IPS-NIHi7 (cell line): ENCODE data around the gene TMEM196.

Experiments used
- DNase-seq: peaks from one replicate; pipeline ENCODE4 v3.0.0; 2012; ENCODE audit warnings: mixed read lengths; ENCODE audit errors: extremely low spot score

Gene TMEM196

GRCh38 chr7:19772841-19773760, at the start of gene TMEM196:
TMEM196 (minus strand) TSS chr7:19773617; CDS start chr7:19772696, 921 bp downstream.
- DNase-seq = peak; percentile 77

DNA sequence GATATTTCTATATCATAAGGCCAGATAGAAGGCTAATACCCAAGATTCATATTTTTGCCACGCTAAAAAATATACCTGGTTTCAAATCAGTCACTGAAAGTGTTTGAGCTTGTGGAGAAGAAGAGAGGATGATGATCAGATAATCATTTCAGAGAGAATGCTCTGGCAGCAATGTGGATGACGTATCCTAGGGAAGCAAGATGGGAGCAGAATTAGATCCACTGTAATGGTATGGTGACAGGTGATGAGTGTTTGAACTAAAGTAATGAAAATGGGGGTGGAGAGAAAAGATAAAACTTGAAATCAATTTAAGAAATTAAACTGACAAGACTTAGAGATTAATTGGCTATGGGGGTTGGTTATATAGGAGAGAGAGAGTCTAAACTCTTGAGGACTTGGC, 42.7 kb upstream of the TMEM196 start:
- no peak for DNase-seq

DNA sequence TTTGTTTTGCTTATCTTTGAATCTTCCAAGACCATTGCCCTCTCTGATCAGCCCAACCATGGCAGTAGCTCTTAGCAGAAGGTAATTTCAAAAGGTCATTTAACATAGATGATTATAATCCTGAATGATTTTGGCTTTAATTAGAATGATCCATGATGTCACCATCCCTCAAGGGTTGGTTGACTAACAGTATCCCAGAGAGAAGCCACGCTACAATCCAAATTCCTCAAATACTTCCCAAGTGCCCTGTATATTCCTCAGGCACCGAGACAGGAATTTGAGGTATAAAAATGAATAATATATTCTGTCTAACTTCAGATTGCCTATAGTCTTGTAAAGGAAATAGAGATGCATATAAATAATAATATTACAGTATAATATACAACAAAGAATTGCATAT, 42.1 kb upstream of the TMEM196 start:
- no peak for DNase-seq

DNA sequence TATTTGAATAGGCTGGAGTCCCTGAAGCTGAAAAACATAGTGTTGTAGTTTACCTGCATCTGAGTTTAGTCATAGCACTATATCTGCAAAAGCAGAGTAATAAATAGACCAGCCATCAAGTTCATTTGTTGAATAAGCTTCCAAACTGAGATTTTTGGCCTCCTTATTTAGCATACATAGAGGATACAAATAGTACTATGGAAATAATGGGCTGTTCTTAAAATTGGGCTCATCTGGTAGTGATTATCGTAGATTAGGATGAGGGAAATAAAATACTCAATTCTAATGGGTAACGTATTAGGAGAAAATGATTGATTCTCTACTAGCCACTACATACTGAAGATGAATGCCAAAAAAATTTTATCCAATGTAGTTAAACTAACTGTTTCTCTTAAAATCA, 41.4 kb upstream of the TMEM196 start:
- no peak for DNase-seq

GRCh38 chr7:19811386-19811785, 38.0 kb upstream of the TMEM196 start:
- DNase-seq = no peak

DNA sequence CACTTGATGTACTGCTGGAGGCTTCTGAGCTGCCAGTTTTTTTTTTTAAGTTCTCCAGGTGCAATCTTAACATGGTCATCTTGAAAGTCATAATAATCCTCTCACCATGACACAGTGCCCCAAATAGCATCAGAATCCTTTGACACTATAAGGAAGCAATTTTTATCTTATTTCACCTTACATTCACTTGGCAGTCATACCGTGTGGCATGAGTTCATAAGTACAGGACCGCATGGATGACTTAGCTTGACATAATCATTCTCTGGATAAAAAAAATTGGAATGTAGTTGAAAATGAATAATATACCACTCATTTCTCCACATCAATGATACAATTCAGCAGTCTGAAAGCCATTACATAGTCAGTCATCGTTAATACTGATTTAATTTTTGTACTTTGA, 25.6 kb upstream of the TMEM196 start:
- no peak for DNase-seq

DNA sequence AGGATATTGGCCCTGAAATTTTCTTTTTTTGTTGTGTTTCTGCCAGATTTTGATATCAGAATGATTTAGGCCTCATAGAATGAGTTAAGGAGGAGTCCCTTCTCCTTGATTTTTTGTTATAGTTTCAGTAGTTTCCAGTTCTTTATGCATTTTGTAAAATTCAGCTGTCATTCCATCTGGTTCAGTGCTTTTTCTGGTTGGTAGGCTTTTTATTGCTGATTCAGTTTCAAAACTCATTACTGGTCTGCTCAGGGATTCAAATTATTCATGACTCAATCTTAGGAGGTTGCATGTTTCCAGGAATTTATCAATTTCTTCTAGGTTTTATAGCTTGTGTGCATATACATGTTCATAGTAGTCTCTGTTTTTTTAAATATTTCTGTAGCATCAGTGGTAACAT, 10.1 kb upstream of the TMEM196 start:
- no peak for DNase-seq

DNA sequence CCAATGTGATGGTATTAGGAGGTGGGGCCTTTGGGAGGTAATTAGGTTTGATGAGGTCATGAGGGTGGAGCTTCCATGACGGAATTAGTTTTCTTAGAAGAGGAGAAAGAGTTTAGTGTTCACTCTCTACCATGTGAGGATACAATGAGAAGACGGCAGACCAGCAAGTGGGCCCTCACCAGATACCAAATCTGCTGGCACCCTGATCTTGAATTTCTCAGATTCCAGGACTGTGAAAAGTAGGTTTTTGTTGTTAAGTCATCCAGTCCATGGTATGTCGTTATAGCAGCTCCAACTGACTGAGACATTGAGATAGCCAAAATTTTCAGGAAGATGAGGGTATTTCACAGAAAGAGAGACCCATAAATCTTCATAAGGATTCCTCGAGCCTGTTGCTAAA, 3.6 kb upstream of the TMEM196 start:
- no peak for DNase-seq

GRCh38 chr7:19775578-19775977, 2.2 kb upstream of the TMEM196 start:
- no peak for DNase-seq

- peak; percentile 15 for DNase-seq
Observed at GRCh38 chr7:19772306-19772705, 1.1 kb downstream of the TMEM196 start.

DNA sequence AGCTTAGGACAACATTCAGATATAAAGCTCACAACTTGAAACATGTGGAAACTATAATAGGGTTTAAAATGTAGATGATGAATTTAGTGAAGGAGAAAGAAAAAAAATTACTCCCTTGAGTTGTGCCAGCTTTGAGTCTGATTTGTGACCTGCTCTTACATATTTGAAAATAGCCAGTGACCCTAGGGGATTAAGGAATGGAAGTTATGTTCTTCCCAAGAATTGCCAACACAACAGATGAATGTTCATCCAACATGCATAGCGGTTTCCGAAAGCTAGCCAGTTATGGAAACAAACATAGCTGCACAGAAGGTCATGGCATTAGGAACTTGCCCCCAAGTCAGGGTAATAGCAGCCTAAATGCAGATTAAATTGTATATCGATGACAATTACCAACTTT, 10.8 kb downstream of the TMEM196 start:
- no peak for DNase-seq

GRCh38 chr7:19754521-19755116, 18.8 kb downstream of the TMEM196 start:
- DNase-seq = peak; percentile 18

DNA sequence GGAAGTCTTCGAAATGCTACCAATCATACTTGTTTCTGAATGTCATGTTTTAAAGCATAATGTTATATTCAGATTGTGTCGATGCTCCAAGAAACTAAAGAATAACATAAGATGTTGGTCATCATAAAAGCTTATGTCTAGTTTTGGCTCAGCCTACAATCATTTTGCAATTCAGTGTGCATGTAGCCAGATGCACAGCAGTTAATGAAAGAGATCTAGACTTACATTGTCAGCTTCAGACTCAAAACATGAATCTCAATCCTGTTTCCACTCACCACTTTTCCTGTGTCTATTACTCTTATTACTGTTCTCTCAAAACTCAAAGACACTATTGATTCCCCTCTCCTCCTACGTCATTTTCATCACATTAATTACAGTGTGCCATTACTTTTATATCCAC, 21.4 kb downstream of the TMEM196 start:
- no peak for DNase-seq

DNA sequence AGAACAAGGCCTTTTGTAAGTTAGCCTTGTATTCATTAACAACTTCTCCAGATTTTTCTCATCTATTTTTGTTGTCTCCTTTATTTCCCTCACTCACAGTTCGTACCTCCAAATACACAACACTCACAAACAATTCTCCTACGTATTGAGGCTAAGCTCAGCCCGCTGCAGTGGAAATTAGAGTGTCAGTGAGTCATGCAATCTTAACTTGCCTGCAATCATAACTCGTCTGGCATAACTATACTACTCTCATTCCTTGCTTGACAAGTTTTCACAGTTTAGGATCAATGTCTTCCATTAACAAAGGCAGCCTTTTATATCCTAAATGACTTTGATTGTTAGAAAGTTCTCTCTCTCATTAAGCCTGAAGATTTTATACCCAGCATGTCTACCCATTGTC, 23.8 kb downstream of the TMEM196 start:
- DNase-seq = no peak

DNA sequence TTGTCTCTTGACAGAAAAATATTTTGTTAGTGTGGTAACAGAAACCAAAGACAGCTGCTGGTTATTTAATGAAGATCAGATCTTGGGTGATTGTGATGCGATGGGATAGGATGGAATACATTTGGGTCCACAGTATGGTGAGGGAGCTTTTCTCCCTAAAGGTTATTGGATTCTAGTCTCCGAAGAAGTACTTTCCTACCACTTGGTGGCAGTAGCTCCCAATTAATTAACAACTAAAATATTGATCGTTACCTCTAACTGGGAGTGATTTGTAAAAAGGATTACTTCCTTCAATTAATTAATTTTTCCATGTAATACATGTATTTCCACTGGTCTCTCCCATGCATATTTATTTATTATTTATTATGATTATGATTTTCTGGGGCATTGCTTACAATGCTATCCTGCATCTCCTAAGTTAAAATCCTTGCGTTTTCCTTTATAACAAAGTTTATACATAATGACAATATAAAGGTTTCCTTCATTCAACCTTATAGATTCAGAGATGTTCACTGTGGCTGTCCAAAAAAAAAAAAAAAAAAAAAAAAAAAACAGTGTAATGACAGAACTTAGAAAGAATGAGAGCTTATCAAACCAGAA, 25.6 kb downstream of the TMEM196 start:
- peak; percentile 59 for DNase-seq

DNA sequence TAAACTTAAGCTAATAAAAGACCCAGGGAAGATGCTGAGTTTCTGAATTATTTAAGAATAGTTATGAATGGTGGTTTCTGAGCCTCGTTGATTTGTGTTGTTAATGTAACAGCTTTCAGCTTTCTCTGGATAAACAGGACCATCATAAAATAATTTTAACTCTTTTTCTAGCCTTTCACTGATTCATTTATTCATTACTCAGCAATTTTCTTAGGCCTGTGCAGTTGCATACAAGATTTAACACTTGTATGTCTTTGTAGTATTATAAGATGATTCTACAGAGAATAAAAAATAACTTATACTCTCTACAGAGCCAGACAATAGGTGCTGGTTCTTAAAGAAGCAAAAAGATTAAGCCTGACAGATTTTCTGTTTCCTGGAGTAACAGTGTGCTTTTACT, 29.3 kb downstream of the TMEM196 start:
- no peak for DNase-seq

DNA sequence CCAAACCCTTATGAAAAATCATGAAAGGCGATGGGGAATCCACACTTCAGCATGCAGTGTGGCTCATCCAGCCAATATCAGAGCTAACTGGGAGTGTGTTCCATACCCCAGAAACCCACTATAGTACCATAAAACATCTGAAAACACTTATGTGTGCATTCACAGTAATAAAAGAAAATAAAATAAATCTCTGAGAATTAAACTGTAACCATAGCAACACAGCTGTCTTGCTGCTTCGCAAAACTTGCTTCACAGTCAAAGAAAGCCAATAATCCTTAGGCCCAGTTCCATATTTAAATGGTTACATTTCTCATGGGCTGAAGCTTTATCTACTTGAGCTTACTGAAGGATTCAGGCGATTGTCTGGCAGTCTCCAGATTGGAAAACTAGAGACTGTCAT, 44.7 kb downstream of the TMEM196 start:
- DNase-seq = no peak

GRCh38 chr7:19725770-19726169, 47.6 kb downstream of the TMEM196 start:
- no peak for DNase-seq

GRCh38 chr7:19715499-19715898, 57.9 kb downstream of the TMEM196 start:
- no peak for DNase-seq

DNA sequence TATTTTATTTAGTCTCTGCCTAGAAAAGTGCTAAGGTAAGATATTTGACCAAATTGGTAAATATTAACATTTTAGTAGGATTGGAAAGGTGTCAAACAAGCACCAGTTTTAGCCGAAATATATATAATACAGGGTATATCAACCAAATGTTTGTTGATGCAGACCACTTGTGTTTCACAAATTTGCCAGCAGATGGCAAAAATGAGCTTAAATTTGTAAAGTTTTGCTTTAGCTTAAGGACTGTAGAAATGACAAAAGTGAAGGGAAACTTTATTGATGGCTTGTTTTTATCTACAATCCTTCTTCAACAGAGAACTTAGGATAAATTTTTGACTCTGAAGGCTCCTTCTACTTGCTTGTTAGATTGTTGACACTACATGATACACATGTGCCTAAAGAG, 59.7 kb downstream of the TMEM196 start:
- DNase-seq = no peak

GRCh38 chr7:19709249-19709578, 64.2 kb downstream of the TMEM196 start:
- DNase-seq = no peak

DNA sequence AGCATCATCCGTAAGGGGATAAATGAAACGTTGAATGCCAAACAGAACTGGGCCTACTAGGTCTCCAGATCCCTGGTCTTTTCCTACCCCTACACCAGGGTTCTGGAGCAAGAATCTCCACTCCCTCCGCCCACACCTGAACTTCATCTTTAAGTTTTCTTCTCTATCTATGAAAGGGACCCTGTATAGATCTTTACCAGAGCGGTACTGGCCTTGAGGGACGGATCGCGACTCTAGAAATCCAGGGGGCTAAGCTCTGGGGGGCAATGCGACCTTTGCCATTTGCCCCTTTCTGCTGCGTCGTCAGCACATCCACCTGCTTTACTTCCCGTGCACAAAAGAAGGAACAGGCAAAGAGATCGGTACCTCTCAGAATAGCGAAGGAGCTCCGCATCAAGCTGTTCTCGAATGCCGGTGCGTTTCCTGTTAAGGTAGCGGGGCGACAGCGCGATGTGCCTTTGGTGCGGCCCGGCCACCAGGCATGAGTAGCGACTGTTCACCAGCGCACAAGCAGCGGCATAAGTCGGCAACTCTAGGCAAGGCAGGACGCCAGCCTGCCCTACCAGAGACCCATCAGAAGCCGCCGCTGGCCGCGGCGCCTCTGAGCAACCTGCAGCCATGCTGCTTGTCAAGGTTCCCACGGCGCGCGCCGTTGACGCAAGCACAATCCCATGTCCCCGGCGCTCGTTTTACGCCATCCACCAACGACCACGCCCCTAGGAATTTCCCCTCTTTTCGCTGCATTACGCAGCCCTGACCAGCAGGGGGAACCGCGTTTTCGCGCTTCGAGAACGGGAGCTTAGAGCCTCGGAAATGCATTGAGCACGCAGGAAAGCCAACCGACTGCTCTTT, 64.8 kb downstream of the TMEM196 start, which contains the start of gene POLR1F:
Gene POLR1F (minus strand): TSS at position 641 of the 852 bp plus-strand sequence. CDS start 21 bp downstream, at position 620.
- DNase-seq = peak; percentile 88
